Activated CD4-positive, alpha-beta T cell treated with anti-CD3 and anti-CD28 coated beads, Interleukin-2, amount 50 U/mL, for 48 hours (primary cell): ENCODE data around the gene ARHGAP36.

Experiments used
- DNase-seq, 2 experiments: peaks; one replicate each; pipeline ENCODE4 v3.0.0-alpha.2; 2020

Gene ARHGAP36

GRCh38 chrX:131073607-131074006 is 15.5 kb downstream of the ARHGAP36 start:
- no peak for DNase-seq

GRCh38 chrX:131081772-131082740 is 23.9 kb downstream of the ARHGAP36 start:
- no peak for DNase-seq

GRCh38 chrX:131083510-131084142 is 25.5 kb downstream of the ARHGAP36 start:
- no peak for DNase-seq

GRCh38 chrX:131084145-131084544 is 26.0 kb downstream of the ARHGAP36 start:
- no peak for DNase-seq

DNA sequence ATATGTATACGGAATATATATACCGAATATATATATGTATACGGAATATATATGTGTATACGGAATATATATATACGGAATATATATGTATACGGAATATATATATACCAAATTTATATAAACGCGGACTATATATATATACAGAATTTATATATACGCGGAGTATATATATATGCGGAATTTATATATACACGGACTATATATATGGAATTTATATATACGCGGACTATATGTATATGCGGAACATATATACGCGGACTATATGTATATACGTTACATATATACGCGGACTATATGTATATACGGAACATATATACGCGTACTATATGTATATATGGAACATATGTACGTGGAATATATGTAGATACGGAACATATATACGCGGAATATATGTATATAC is 78.6 kb downstream of the ARHGAP36 start:
- no peak for DNase-seq

DNA sequence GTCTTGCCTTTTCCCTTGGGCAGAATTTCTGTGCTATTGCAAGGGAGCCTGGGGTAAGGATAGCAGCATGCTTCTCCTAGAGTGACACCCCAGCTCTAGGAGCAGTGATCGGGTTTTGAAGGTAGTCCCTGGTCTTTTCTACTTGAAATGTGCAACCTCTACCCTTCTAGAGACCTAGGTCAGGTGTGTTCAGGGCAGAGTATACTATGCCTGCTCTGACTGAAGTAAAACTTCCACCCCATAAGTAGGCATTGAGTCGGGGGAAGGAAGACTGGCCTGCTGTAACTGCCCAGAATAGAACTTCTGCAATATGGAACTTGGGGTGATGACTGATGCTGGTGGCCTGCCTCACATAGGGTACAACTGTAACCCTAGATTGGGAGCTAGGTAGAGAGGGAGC is 80.9 kb downstream of the ARHGAP36 start:
- DNase-seq: no peak
